GM12878 (cell line): ENCODE data around the gene NAT14. TPM values are rescaled to one million over a fixed set of nuclear protein-coding genes. Genes with fewer than 3 reads are reported as not detected.

Experiments used
- ATAC-seq: fragments of 200-7000 bp; cut with Tn5 transposase; 3 replicates; pipeline ENCODE4 v1.9.1; 2020; ENCODE audit warnings: mild to moderate bottlenecking, moderate library complexity
- BruUV-seq: library from RNA; stranded (reverse); fragments of 400-500 nt; replicated peaks from 2 replicates; lab custom pipeline; 2021; lab: Mats Ljungman, UMichigan
- CTCF ChIA-PET: fragments of 300-600 bp; sonication (Branson Sonifier 250); formaldehyde crosslinking; extraction: SDS; loops from one replicate; lab custom pipeline; 2021; ENCODE audit warnings: inconsistent platforms; lab: Yijun Ruan, JAX
- POLR2A ChIA-PET: fragments of 350-600 bp; formaldehyde crosslinking; extraction: SDS; loops from one replicate; lab custom pipeline; 2021; ENCODE audit warnings: inconsistent platforms; lab: Charles Lee
- RAD21 ChIA-PET: fragments of 300-600 bp; sonication (Branson Sonifier 250); formaldehyde crosslinking; loops from one replicate; lab custom pipeline; 2023; ENCODE audit warnings: antibody characterized with exemption; ENCODE audit not compliant: unreplicated experiment; lab: Charles Lee
- SMC1A ChIA-PET: fragments of 300-600 bp; sonication (Branson Sonifier 250); formaldehyde crosslinking; loops from one replicate; lab custom pipeline; 2023; ENCODE audit not compliant: unreplicated experiment, uncharacterized antibody; lab: Charles Lee
- DNase-seq: peaks from one replicate; pipeline ENCODE4 v3.0.0-alpha.2; 2011; ENCODE audit warnings: low read depth, low spot score
- FAIRE-seq: peaks from 3 replicates; lab custom pipeline; 2011; peaks lifted over from hg19 to GRCh38; lab: Jason Lieb, UNC
- H2AFZ ChIP-seq: 2 replicates; pipeline ENCODE4 v1.6.0; 2011; ENCODE audit warnings: low read depth, low read length, control low read depth; ENCODE audit not compliant: control insufficient read depth
- H3K27ac ChIP-seq: 2 replicates; pipeline ENCODE4 v1.5.1; 2011; ENCODE audit warnings: control low read depth; ENCODE audit not compliant: control insufficient read depth, insufficient read depth
- H3K27me3 ChIP-seq, 2 experiments: replicated peaks in 1 of 2; 2 replicates each; pipeline versions ENCODE4 v1.6.0 to v1.6.1; 2011; ENCODE audit warnings: low read length in 1 of 2; ENCODE audit not compliant: control insufficient read depth in 2 of 2, insufficient read depth in 2 of 2
- H3K36me3 ChIP-seq, 2 experiments: 2 replicates each; pipeline ENCODE4 v1.5.1; 2011; ENCODE audit warnings: low read length in 1 of 2; ENCODE audit not compliant: control insufficient read depth in 2 of 2, insufficient read depth in 2 of 2
- H3K4me1 ChIP-seq: 2 replicates; pipeline ENCODE4 v1.6.1; 2011; ENCODE audit warnings: mild to moderate bottlenecking, low read length, moderate library complexity, mixed read lengths; ENCODE audit not compliant: control insufficient read depth, insufficient read depth
- H3K4me2 ChIP-seq: 2 replicates; pipeline ENCODE4 v1.6.0; 2011; ENCODE audit warnings: control low read depth; ENCODE audit not compliant: control insufficient read depth, insufficient read depth
- H3K4me3 ChIP-seq: fragments of 200-600 bp; sonication (generic); 2 replicates; pipeline ENCODE4 v1.5.1; 2016
- H3K79me2 ChIP-seq: 2 replicates; pipeline ENCODE4 v1.6.0; 2011; ENCODE audit warnings: low read length; ENCODE audit not compliant: control insufficient read depth, insufficient read depth
- H3K9ac ChIP-seq: 2 replicates; pipeline ENCODE4 v1.8.0; 2011; ENCODE audit warnings: low read length, control low read depth, mixed read lengths; ENCODE audit not compliant: control insufficient read depth, insufficient read depth
- H3K9me3 ChIP-seq: replicated peaks from 3 replicates; pipeline ENCODE4 v1.5.1; 2011; ENCODE audit warnings: mild to moderate bottlenecking, low read length; ENCODE audit not compliant: control insufficient read depth, insufficient read depth
- H4K20me1 ChIP-seq: 2 replicates; pipeline ENCODE4 v1.6.0; 2011; ENCODE audit not compliant: control insufficient read depth, insufficient read depth
- CREM ChIP-seq: IDR thresholded peaks from 2 replicates; pipeline ENCODE4 v1.6.1; 2014; ENCODE audit warnings: antibody characterized with exemption, low read depth
- KAT2A ChIP-seq: conservative IDR thresholded peaks from 2 replicates; pipeline ENCODE4 v1.6.1; 2011; ENCODE audit warnings: low read depth, low read length; ENCODE audit not compliant: control insufficient read depth
- LARP7 ChIP-seq: fragments of 450-650 bp; IDR thresholded peaks from 2 replicates; pipeline ENCODE4 v1.6.1; 2017; ENCODE audit warnings: mild to moderate bottlenecking
- RAD51 ChIP-seq: fragments of 450-650 bp; IDR thresholded peaks from 2 replicates; pipeline ENCODE4 v1.6.1; 2016; ENCODE audit warnings: moderate library complexity, mild to moderate bottlenecking, inconsistent platforms
- RFX5 ChIP-seq: IDR thresholded peaks from 2 replicates; pipeline ENCODE4 v1.6.1; 2011; ENCODE audit warnings: low read depth, low read length, improper control_type of control experiment
- TBL1XR1 ChIP-seq: IDR thresholded peaks from 2 replicates; pipeline ENCODE4 v1.6.1; 2012; ENCODE audit warnings: low read depth, low read length, improper control_type of control experiment
- WGBS: methylation state at CpG from one replicate; pipeline ENCODE4 v1.1.6; 2016; ENCODE audit warnings: low lambda C conversion rate; ENCODE audit not compliant: insufficient replicate concordance, insufficient coverage; ENCODE audit errors: missing lambda C conversion rate; 5-methylcytosine and 5-hydroxymethylcytosine counted together
- in situ Hi-C: fragments of 300-500 bp; cut with MboI; formaldehyde crosslinking; loops from 9 replicates; pipeline ENCODE4 v1.14.3; 2018; ENCODE audit warnings: mixed read lengths
- intact Hi-C: fragments of 100-400 bp; cut with micrococcal nuclease; formaldehyde crosslinking; loops from one replicate; pipeline ENCODE4 v1.14.2; 2022; ENCODE audit not compliant: unreplicated experiment
- polyA plus RNA-seq, 11 experiments: library from polyadenylated mRNA; depleted of rRNA in 4 of 11; unstranded in 6 of 11; stranded (reverse) in 5 of 11; fragments of >200 nt; fragmentation: Nextera tagmentation in 4 of 11; fragmentation: Illumina TruSeq in 1 of 11; extraction: Ambion mirVana in 4 of 11; extraction: Trizol in 1 of 11; gene quantifications; 1 replicate in 1 of 11; 2 replicates in 10 of 11; pipeline versions ENCODE4 v1.2.1 to v1.2.3, GENCODE V29; 2011 to 2016; ENCODE audit warnings: inconsistent platforms in 2 of 11, missing spikeins in 2 of 11, low read depth in 1 of 11
- total RNA-seq, 4 experiments: library from RNA; depleted of rRNA in 3 of 4; stranded (reverse); fragments of >200 nt in 3 of 4; fragmentation: Illumina TruSeq in 1 of 4; extraction: Trizol in 1 of 4; gene quantifications; 2 replicates each; pipeline versions ENCODE4 v1.2.1 to v1.2.3, GENCODE V29; 2013 to 2021
- TF ChIP-seq, protein P1 (sequence below): IDR thresholded peaks from 2 replicates; pipeline ENCODE4 v1.6.1; 2011; ENCODE audit warnings: borderline replicate concordance, low read depth, mild to moderate bottlenecking, moderate library complexity, low read length; ENCODE audit not compliant: insufficient read depth, poor library complexity, severe bottlenecking
- TF ChIP-seq, protein P2 (sequence below): fragments of 450-650 bp; IDR thresholded peaks from 2 replicates; pipeline ENCODE4 v1.6.1; 2017; ENCODE audit warnings: mild to moderate bottlenecking, low read depth, inconsistent platforms; ENCODE audit not compliant: poor library complexity, severe bottlenecking

The NAT14 gene
- total and polyA plus RNA-seq, 10 of the 15 experiments (the other 5 are each of a cell fraction or from before 2014, with no cell fraction given) = 0.87 to 23.6 (median 9.7) TPM

DNA sequence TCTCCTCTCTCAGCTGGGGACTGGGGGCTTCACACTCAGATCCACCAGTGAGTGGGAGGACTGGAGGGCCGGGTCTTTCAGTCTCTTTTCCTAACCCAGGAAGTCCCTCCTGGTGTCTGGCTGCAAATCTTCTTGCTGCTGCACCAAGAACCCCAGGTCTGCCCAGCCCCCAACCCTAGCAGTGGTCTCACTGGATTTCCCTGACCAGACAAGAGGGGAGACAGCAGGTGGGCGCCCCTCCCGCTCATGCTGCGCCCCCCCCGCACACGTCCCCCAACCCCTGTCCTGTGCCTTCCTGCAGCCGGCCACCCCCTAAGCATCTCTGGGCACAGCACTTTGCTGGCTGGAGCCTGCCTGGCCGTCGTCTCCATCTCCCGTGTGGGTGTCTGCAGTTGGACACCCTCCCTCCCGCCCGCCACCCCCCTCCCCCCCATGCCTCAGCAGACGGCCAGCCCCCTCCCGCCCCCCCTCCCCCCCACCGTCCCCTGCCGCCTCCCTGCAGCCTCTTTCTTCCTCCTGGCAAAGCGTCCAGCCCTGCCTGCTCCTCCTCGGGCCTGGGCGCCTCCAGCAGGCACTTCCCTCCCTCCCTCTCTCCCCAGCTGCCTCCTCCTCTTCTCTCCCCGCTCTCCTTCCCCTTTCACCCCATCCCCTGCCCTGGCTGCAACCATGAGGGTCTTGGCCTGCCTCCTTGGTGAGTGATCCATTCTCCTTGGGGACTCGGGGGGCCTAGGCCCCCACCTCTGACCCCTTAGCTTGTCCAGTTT, 3.1 kb downstream of the NAT14 start, which contains the start of gene SSC5D:
SSC5D (plus strand) TSS at position 513 of the 764 bp plus-strand sequence; CDS start at position 667, 154 bp downstream.
- RAD21 ChIA-PET = no interaction called here
- Histone ChIP-seq H3K79me2 (no peaks in the 10 kb centered on the region; the same call in 1 of the 2 replicates), H3K9me3 (no peaks in the 10 kb centered on the region), H2AFZ (no peak within 1 kb of the TSS), H3K36me3 (peaks cover 0 to 3% of the 10 kb centered on the region in 2 experiments; a peak in 2 of 4 replicates), H3K27me3 (no peaks in the 10 kb centered on the region; a peak in 1 of 4 replicates), H3K4me3 (no peak within 1 kb of the TSS), H3K27ac (no peak within 1 kb of the TSS), H3K4me2 (no peak within 1 kb of the TSS), H4K20me1 (no peaks in the 10 kb centered on the region), H3K9ac (no peak within 1 kb of the TSS), H3K4me1 (peaks cover 6% of the 10 kb centered on the region)
- intact Hi-C loops = no loop called here
- no peak for ATAC-seq
- FAIRE-seq = no peak
- SMC1A ChIA-PET = interaction anchor here (1.7 to 1.8 kb wide), 3 partner anchors 10 to 16 kb away, joined by 4 to 6 read pairs (median 5); no protein-coding TSS in a partner anchor
- in situ Hi-C loops = no loop called here
- POLR2A ChIA-PET = interaction anchor here (0.6 to 1.6 kb wide), 3 partner anchors 11 to 137 kb away, joined by 3 to 4 read pairs (median 3); partner anchors contain the start of gene ZNF628
- no peak for DNase-seq
- BruUV-seq = no TSS peak
- CTCF ChIA-PET = interaction anchor here (3.4 kb wide), 1 partner anchor 16 kb away, joined by 22 read pairs; no protein-coding TSS in a partner anchor
- TF ChIP-seq RAD51 (no peak), RFX5 (no peak), TBL1XR1 (no peak), LARP7 (no peak), KAT2A (no peak), CREM (no peak)
- TF ChIP-seq, protein P1, sequence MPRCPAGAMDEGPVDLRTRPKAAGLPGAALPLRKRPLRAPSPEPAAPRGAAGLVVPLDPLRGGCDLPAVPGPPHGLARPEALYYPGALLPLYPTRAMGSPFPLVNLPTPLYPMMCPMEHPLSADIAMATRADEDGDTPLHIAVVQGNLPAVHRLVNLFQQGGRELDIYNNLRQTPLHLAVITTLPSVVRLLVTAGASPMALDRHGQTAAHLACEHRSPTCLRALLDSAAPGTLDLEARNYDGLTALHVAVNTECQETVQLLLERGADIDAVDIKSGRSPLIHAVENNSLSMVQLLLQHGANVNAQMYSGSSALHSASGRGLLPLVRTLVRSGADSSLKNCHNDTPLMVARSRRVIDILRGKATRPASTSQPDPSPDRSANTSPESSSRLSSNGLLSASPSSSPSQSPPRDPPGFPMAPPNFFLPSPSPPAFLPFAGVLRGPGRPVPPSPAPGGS = no peak
- TF ChIP-seq, protein P2, sequence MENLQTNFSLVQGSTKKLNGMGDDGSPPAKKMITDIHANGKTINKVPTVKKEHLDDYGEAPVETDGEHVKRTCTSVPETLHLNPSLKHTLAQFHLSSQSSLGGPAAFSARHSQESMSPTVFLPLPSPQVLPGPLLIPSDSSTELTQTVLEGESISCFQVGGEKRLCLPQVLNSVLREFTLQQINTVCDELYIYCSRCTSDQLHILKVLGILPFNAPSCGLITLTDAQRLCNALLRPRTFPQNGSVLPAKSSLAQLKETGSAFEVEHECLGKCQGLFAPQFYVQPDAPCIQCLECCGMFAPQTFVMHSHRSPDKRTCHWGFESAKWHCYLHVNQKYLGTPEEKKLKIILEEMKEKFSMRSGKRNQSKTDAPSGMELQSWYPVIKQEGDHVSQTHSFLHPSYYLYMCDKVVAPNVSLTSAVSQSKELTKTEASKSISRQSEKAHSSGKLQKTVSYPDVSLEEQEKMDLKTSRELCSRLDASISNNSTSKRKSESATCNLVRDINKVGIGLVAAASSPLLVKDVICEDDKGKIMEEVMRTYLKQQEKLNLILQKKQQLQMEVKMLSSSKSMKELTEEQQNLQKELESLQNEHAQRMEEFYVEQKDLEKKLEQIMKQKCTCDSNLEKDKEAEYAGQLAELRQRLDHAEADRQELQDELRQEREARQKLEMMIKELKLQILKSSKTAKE = no peak
- 0% methylated on average over 4 of the region's 21 CpGs for WGBS
